ENCODE data around the gene ARSG. TPM values are rescaled to one million over a fixed set of nuclear protein-coding genes. Genes with fewer than 3 reads are reported as not detected.
"Not testable (repeated sequence)": the region's sequence is repeated elsewhere in the genome, so short reads cannot be mapped to it uniquely, and the experiment has no call there.

Gene ARSG
- total RNA-seq, 1 experiment from 2014 or later, result 63.2 TPM

- Histone ChIP-seq H3K27ac (ENCODE audit: low read length) (peak overlapping the region; percentile 72), H3K9ac (ENCODE audit: low read length) (peak overlapping the region; percentile 22; the same call in 1 of the 2 replicates), H3K4me1 (ENCODE audit: low read length) (peaks cover 32% of the 10 kb centered on the region), H3K36me3 (ENCODE audit: insufficient read depth, low read length) (peaks cover 22% of the 10 kb centered on the region; the same call in 1 of the 2 replicates)
- not testable (repeated sequence) for H4K20me1 ChIP-seq (ENCODE audit: insufficient read depth, low read depth, low read length); H3K79me2 ChIP-seq (ENCODE audit: low read length); H2AFZ ChIP-seq (ENCODE audit: low read length); H3K4me3 ChIP-seq (ENCODE audit: low read length); H3K4me2 ChIP-seq (ENCODE audit: low read depth, low read length, poor library complexity, severe bottlenecking); H3K27me3 ChIP-seq (ENCODE audit: low read length); H3K9me2 ChIP-seq (replicated peaks; ENCODE audit: insufficient read depth, low read length); H3K9me3 ChIP-seq (ENCODE audit: low read length)
- DNase-seq, result peak; percentile 76
Observed at GRCh38 chr17:68263101-68263681, 28.1 kb upstream of the ARSG start.

DNA sequence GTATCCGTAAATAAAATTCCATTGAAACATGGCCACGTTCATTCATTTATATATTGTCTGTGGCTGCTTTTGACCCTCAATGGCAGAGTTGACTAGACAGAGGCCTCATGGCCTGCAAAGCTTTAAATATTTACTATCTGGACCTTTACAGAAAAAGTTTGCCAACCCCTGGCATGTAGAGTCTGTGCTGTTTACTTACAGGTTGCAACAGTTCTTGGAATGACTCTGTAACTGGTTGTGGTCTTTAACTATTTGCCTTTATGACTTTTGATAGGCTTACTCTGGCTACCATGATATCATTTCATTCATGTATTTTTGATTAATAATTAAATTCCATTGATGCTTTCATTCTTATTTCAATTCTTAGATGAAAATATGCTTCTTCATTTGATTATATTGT lies 25.5 kb upstream of the ARSG start:
- not testable (repeated sequence) for H3K9me3 ChIP-seq (ENCODE audit: low read length); H3K9ac ChIP-seq (ENCODE audit: low read length); H3K79me2 ChIP-seq (ENCODE audit: low read length); H3K4me3 ChIP-seq (ENCODE audit: low read length); H3K27me3 ChIP-seq (ENCODE audit: low read length); H2AFZ ChIP-seq (ENCODE audit: low read length); H3K4me2 ChIP-seq (ENCODE audit: low read depth, low read length, poor library complexity, severe bottlenecking); DNase-seq; H4K20me1 ChIP-seq (ENCODE audit: insufficient read depth, low read depth, low read length); H3K9me2 ChIP-seq (replicated peaks; ENCODE audit: insufficient read depth, low read length)
- peak overlapping the region; percentile 30; the same call in 1 of the 2 replicates for H3K27ac ChIP-seq (ENCODE audit: low read length)
- H3K4me1 ChIP-seq (ENCODE audit: low read length), result peaks cover 11% of the 10 kb centered on the region
- peaks cover 27% of the 10 kb centered on the region for H3K36me3 ChIP-seq (ENCODE audit: insufficient read depth, low read length)

- no peak overlapping the region for H3K4me2 ChIP-seq (ENCODE audit: low read depth, low read length, poor library complexity, severe bottlenecking)
- peaks cover 60% of the 10 kb centered on the region for H3K36me3 ChIP-seq (ENCODE audit: insufficient read depth, low read length)
Observed at GRCh38 chr17:68273722-68274121, 17.6 kb upstream of the ARSG start.

GRCh38 chr17:68276339-68276738 lies 15.0 kb upstream of the ARSG start:
- not testable (repeated sequence) for DNase-seq; H3K9me3 ChIP-seq (ENCODE audit: low read length); H3K4me2 ChIP-seq (ENCODE audit: low read depth, low read length, poor library complexity, severe bottlenecking); H3K4me1 ChIP-seq (ENCODE audit: low read length); H3K4me3 ChIP-seq (ENCODE audit: low read length); H2AFZ ChIP-seq (ENCODE audit: low read length); H3K27me3 ChIP-seq (ENCODE audit: low read length); H3K27ac ChIP-seq (ENCODE audit: low read length); H3K9me2 ChIP-seq (replicated peaks; ENCODE audit: insufficient read depth, low read length); H3K9ac ChIP-seq (ENCODE audit: low read length)
- peaks cover 71% of the 10 kb centered on the region for H3K36me3 ChIP-seq (ENCODE audit: insufficient read depth, low read length)
- H4K20me1 ChIP-seq (ENCODE audit: insufficient read depth, low read depth, low read length), result peaks cover 25% of the 10 kb centered on the region
- H3K79me2 ChIP-seq (ENCODE audit: low read length), result peaks cover 81% of the 10 kb centered on the region

More at GRCh38 chr17:68273722-68274121, 17.6 kb upstream of the ARSG start:
- no peak overlapping the region for H2AFZ ChIP-seq (ENCODE audit: low read length)
- H3K4me1 ChIP-seq (ENCODE audit: low read length), result no peaks in the 10 kb centered on the region
- no peak overlapping the region for H3K27ac ChIP-seq (ENCODE audit: low read length)
- no peaks in the 10 kb centered on the region for H3K9me2 ChIP-seq (replicated peaks; ENCODE audit: insufficient read depth, low read length)
- no peak for DNase-seq
- 0 out of 2 replicates have a peak, but pooled peaks cover 10% of the 10 kb centered on the region for H4K20me1 ChIP-seq (ENCODE audit: insufficient read depth, low read depth, low read length)
- no peak overlapping the region for H3K9ac ChIP-seq (ENCODE audit: low read length)
- H3K4me3 ChIP-seq (ENCODE audit: low read length), result no peak overlapping the region
- H3K9me3 ChIP-seq (ENCODE audit: low read length), result no peaks in the 10 kb centered on the region
- H3K27me3 ChIP-seq (ENCODE audit: low read length), result no peaks in the 10 kb centered on the region
- H3K79me2 ChIP-seq (ENCODE audit: low read length), result peaks cover 65% of the 10 kb centered on the region

- Histone ChIP-seq H3K4me3 (ENCODE audit: low read length) (no peak overlapping the region), H3K79me2 (ENCODE audit: low read length) (peaks cover 79% of the 10 kb centered on the region), H3K27ac (ENCODE audit: low read length) (no peak overlapping the region), H3K9ac (ENCODE audit: low read length) (no peak overlapping the region), H3K4me1 (ENCODE audit: low read length) (no peaks in the 10 kb centered on the region), H3K27me3 (ENCODE audit: low read length) (no peaks in the 10 kb centered on the region), H3K9me3 (ENCODE audit: low read length) (no peaks in the 10 kb centered on the region), H3K36me3 (ENCODE audit: insufficient read depth, low read length) (peaks cover 63% of the 10 kb centered on the region), H3K4me2 (ENCODE audit: low read depth, low read length, poor library complexity, severe bottlenecking) (no peak overlapping the region), H2AFZ (ENCODE audit: low read length) (no peak overlapping the region), H4K20me1 (ENCODE audit: insufficient read depth, low read depth, low read length) (peaks cover 28% of the 10 kb centered on the region), H3K9me2 (replicated peaks; ENCODE audit: insufficient read depth, low read length) (no peaks in the 10 kb centered on the region)
- DNase-seq, result no peak
Observed at GRCh38 chr17:68277807-68278206, 13.5 kb upstream of the ARSG start.

DNA sequence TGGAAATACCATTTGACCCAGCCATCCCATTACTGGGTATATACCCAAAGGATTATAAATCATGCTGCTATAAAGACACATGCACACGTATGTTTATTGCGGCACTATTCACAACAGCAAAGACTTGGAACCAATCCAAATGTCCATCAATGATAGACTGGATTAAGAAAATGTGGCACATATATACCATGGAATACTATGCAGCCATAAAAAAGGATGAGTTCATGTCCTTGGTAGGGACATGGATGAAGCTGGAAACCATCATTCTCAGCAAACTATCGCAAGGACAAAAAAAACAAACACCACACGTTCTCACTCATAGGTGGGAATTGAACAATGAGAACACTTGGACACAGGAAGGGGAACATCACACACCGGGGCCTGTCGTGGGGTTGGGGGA lies 9.3 kb upstream of the ARSG start:
- not testable (repeated sequence) for H3K4me2 ChIP-seq (ENCODE audit: low read depth, low read length, poor library complexity, severe bottlenecking); H3K9ac ChIP-seq (ENCODE audit: low read length); H3K9me2 ChIP-seq (replicated peaks; ENCODE audit: insufficient read depth, low read length); DNase-seq; H3K4me3 ChIP-seq (ENCODE audit: low read length); H3K9me3 ChIP-seq (ENCODE audit: low read length); H3K27me3 ChIP-seq (ENCODE audit: low read length); H2AFZ ChIP-seq (ENCODE audit: low read length); H3K27ac ChIP-seq (ENCODE audit: low read length)
- peaks cover 23% of the 10 kb centered on the region for H3K4me1 ChIP-seq (ENCODE audit: low read length)
- H4K20me1 ChIP-seq (ENCODE audit: insufficient read depth, low read depth, low read length), result peaks cover 28% of the 10 kb centered on the region
- peaks cover 84% of the 10 kb centered on the region for H3K79me2 ChIP-seq (ENCODE audit: low read length)
- H3K36me3 ChIP-seq (ENCODE audit: insufficient read depth, low read length), result peaks cover 52% of the 10 kb centered on the region

- Histone ChIP-seq H3K27me3 (ENCODE audit: low read length) (no peaks in the 10 kb centered on the region), H3K4me2 (ENCODE audit: low read depth, low read length, poor library complexity, severe bottlenecking) (peak overlapping the region; percentile 87), H3K9me3 (ENCODE audit: low read length) (no peaks in the 10 kb centered on the region), H3K4me3 (ENCODE audit: low read length) (peak overlapping the region; percentile 95), H3K36me3 (ENCODE audit: insufficient read depth, low read length) (peaks cover 15% of the 10 kb centered on the region), H3K9me2 (replicated peaks; ENCODE audit: insufficient read depth, low read length) (no peaks in the 10 kb centered on the region), H3K27ac (ENCODE audit: low read length) (peak overlapping the region; percentile 97), H3K79me2 (ENCODE audit: low read length) (peaks cover 68% of the 10 kb centered on the region), H4K20me1 (ENCODE audit: insufficient read depth, low read depth, low read length) (no peaks in the 10 kb centered on the region), H3K4me1 (ENCODE audit: low read length) (peaks cover 58% of the 10 kb centered on the region), H3K9ac (ENCODE audit: low read length) (peak overlapping the region; percentile 99), H2AFZ (ENCODE audit: low read length) (no peak overlapping the region)
- DNase-seq, result peak; percentile 96
Observed at GRCh38 chr17:68288375-68288774, 2.9 kb upstream of the ARSG start.

GRCh38 chr17:68288804-68289203 lies 2.5 kb upstream of the ARSG start:
- Histone ChIP-seq H3K9ac (ENCODE audit: low read length) (peak overlapping the region; percentile 99), H3K79me2 (ENCODE audit: low read length) (peaks cover 67% of the 10 kb centered on the region), H3K9me3 (ENCODE audit: low read length) (no peaks in the 10 kb centered on the region), H3K9me2 (replicated peaks; ENCODE audit: insufficient read depth, low read length) (no peaks in the 10 kb centered on the region), H3K27me3 (ENCODE audit: low read length) (no peaks in the 10 kb centered on the region), H3K27ac (ENCODE audit: low read length) (peak overlapping the region; percentile 97), H3K4me2 (ENCODE audit: low read depth, low read length, poor library complexity, severe bottlenecking) (peak overlapping the region; percentile 87), H2AFZ (ENCODE audit: low read length) (no peak overlapping the region), H4K20me1 (ENCODE audit: insufficient read depth, low read depth, low read length) (no peaks in the 10 kb centered on the region), H3K4me1 (ENCODE audit: low read length) (peaks cover 63% of the 10 kb centered on the region), H3K36me3 (ENCODE audit: insufficient read depth, low read length) (peaks cover 15% of the 10 kb centered on the region), H3K4me3 (ENCODE audit: low read length) (peak overlapping the region; percentile 95)
- DNase-seq, result peak; percentile 92
